DND-41 (cell line): ENCODE data around the gene LMO1.

Source experiments
- CTCF ChIP-seq: IDR thresholded peaks from 2 replicates; pipeline ENCODE4 v1.5.1; 2012; ENCODE audit warnings: borderline replicate concordance, low read length, moderate library complexity, mild to moderate bottlenecking; ENCODE audit not compliant: poor library complexity, severe bottlenecking; ENCODE audit errors: extremely low read depth
- EZH2 ChIP-seq: IDR thresholded peaks from 3 replicates; pipeline ENCODE4 v1.6.1; 2012; ENCODE audit warnings: borderline replicate concordance, low read depth, mild to moderate bottlenecking, moderate library complexity, low read length, inconsistent platforms; ENCODE audit not compliant: severe bottlenecking

DNA sequence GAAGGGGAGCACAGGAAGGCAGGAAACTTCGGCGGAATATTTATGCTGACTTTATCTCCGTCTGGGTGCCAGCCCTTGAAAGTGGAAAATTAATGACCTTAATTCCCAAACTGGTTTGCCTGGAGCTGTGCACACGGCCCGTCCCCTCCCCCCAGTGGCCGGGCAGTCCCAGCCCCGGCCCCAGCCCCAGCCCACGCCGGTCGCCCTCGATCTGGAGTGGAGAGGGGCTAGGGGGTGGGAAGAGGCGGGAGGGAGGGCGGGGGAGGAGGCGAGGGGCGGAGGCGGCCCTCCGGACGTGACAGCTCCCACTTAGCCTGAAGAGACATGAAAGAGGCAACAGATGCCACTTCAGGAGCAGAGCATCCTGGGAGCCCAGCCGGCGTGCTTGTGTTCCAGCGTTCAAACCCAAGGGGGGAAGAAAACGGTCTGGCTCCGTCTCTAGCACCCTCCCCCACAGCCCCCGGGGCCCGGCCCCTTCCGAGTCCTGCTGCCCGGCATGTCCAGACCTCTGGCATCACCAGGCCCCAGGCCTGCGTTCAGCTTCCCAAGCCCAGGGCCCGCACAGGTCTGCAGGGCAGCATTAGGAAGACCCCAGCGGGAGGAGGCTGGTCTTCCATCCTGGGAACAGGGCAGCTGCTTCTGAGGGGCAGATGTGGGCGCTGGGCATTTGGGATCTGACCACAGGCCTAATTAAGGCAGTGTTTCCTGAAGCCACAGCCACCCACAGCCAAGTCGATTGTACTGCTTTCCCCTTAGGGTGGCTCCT, 20.0 kb upstream of the LMO1 start:
- no peak for TF ChIP-seq CTCF
- TF ChIP-seq EZH2, result no peak
